K562 (cell line): ENCODE results near the gene GPAT2. TPM values are rescaled to one million over a fixed set of nuclear protein-coding genes. Genes with fewer than 3 reads are reported as not detected.

Experiments used
- ATAC-seq: fragments of 200-7000 bp; cut with Tn5 transposase; 3 replicates; pipeline ENCODE4 v1.9.1; 2020; ENCODE audit warnings: moderate library complexity
- BruUV-seq: library from RNA; stranded (reverse); fragments of 400-500 nt; replicated peaks from 2 replicates; lab custom pipeline; 2021; lab: Mats Ljungman, UMichigan
- CTCF ChIA-PET: fragments of 300-600 bp; formaldehyde crosslinking; extraction: SDS; loops from one replicate; lab custom pipeline; 2021; ENCODE audit warnings: low intra/inter-chr PET ratio; lab: Yijun Ruan, JAX
- POLR2A ChIA-PET: fragments of 300-600, 350-650 bp; sonication (Branson Sonifier 250); formaldehyde crosslinking; extraction: SDS; loops from one replicate; lab custom pipeline; 2021; ENCODE audit warnings: antibody characterized with exemption, inconsistent platforms; lab: Yijun Ruan, JAX
- DNase-seq, 4 experiments: peaks; one replicate each; pipeline versions ENCODE4 v3.0.0 to v3.0.0-alpha.2; 2011 to 2018; ENCODE audit warnings: low spot score in 3 of 4, mixed read lengths in 3 of 4; ENCODE audit errors: extremely low read depth in 1 of 4
- FAIRE-seq: peaks from 2 replicates; lab custom pipeline; 2011; peaks lifted over from hg19 to GRCh38; lab: Jason Lieb, UNC
- H2AFZ ChIP-seq: 2 replicates; pipeline ENCODE4 v1.6.0; 2011; ENCODE audit warnings: low read depth, low read length, control low read depth, inconsistent platforms
- H3K27ac ChIP-seq: fragments of 200-600 bp; 3 replicates; pipeline ENCODE4 v1.8.0; 2011; ENCODE audit warnings: low read depth, mild to moderate bottlenecking, control low read depth, inconsistent platforms, low read length, moderate library complexity, mixed read lengths; ENCODE audit errors: extremely low read depth
- H3K27me3 ChIP-seq, 2 experiments: fragments of 300-600 bp in 1 of 2; 2 replicates in 1 of 2; 3 replicates in 1 of 2; pipeline versions ENCODE4 v1.6.0 to v1.8.0; 2011; ENCODE audit warnings: inconsistent platforms in 2 of 2, low read length in 2 of 2, mild to moderate bottlenecking in 1 of 2, mixed read lengths in 1 of 2, moderate library complexity in 1 of 2; ENCODE audit not compliant: control insufficient read depth in 2 of 2, insufficient read depth in 2 of 2
- H3K36me3 ChIP-seq: fragments of 300-600 bp; 3 replicates; pipeline ENCODE4 v1.8.0; 2011; ENCODE audit warnings: mild to moderate bottlenecking, low read length, inconsistent platforms; ENCODE audit not compliant: control insufficient read depth, insufficient read depth
- H3K4me1 ChIP-seq, 2 experiments: fragments of 200-600 bp in 1 of 2; replicated peaks in 1 of 2; 2 replicates in 1 of 2; 3 replicates in 1 of 2; pipeline versions ENCODE4 v1.5.1 to v1.8.0; 2011; ENCODE audit warnings: inconsistent platforms in 2 of 2, low read length in 2 of 2, mild to moderate bottlenecking in 1 of 2, mixed read lengths in 1 of 2, moderate library complexity in 1 of 2; ENCODE audit not compliant: control insufficient read depth in 2 of 2, insufficient read depth in 2 of 2
- H3K4me2 ChIP-seq: 2 replicates; pipeline ENCODE4 v1.6.1; 2011; ENCODE audit warnings: low read length, control low read depth, inconsistent platforms, mixed read lengths; ENCODE audit not compliant: insufficient read depth
- H3K4me3 ChIP-seq: fragments of 200-600 bp; sonication (generic), shearing (Covaris generic); 2 replicates; pipeline ENCODE4 v1.5.1; 2016; ENCODE audit warnings: control low read depth, inconsistent platforms
- H3K79me2 ChIP-seq: fragments of 200-600 bp; 3 replicates; pipeline ENCODE4 v1.8.0; 2011; ENCODE audit warnings: low read length, inconsistent platforms; ENCODE audit not compliant: control insufficient read depth, insufficient read depth
- H3K9ac ChIP-seq, 2 experiments: 2 replicates each; pipeline versions ENCODE4 v1.6.0 to v1.6.1; 2011; ENCODE audit warnings: low read depth in 2 of 2, low read length in 2 of 2, control low read depth in 1 of 2, inconsistent platforms in 1 of 2, mild to moderate bottlenecking in 1 of 2, mixed read lengths in 1 of 2; ENCODE audit not compliant: insufficient read depth in 1 of 2
- H3K9me1 ChIP-seq: one replicate; pipeline ENCODE4 v1.6.0; 2011; ENCODE audit warnings: inconsistent platforms, mild to moderate bottlenecking, low read length, moderate library complexity; ENCODE audit not compliant: control insufficient read depth, insufficient read depth
- H3K9me3 ChIP-seq: replicated peaks from 2 replicates; pipeline ENCODE4 v1.5.1; 2011; ENCODE audit warnings: low read depth, low read length, inconsistent platforms; ENCODE audit not compliant: control insufficient read depth, insufficient read depth
- H4K20me1 ChIP-seq: replicated peaks from 2 replicates; pipeline ENCODE4 v1.6.1; 2011; ENCODE audit warnings: low read length, inconsistent platforms, mixed read lengths; ENCODE audit not compliant: control insufficient read depth, insufficient read depth
- ATF7 ChIP-seq: fragments of 450-650 bp; IDR thresholded peaks from 2 replicates; pipeline ENCODE4 v1.7.1; 2014; ENCODE audit warnings: mild to moderate bottlenecking, moderate library complexity
- CBFA2T2 ChIP-seq: fragments of 450-650 bp; conservative IDR thresholded peaks from 2 replicates; pipeline ENCODE4 v1.6.1; 2017; ENCODE audit warnings: mild to moderate bottlenecking
- E2F3 ChIP-seq: fragments of 250-450 bp; sonication (Bioruptor Pico); IDR thresholded peaks from 2 replicates; pipeline ENCODE4 v1.4.0; 2020; ENCODE audit warnings: mild to moderate bottlenecking
- ELK1 ChIP-seq: sonication (generic); formaldehyde crosslinking; IDR thresholded peaks from 2 replicates; pipeline ENCODE4 v1.8.1; 2022; ENCODE audit warnings: missing genetic modification reagents
- HOMEZ ChIP-seq: fragments of 250-450 bp; sonication (Bioruptor Pico); IDR thresholded peaks from 2 replicates; pipeline ENCODE4 v1.4.0; 2020; ENCODE audit warnings: mild to moderate bottlenecking, moderate library complexity
- MEF2A ChIP-seq: IDR thresholded peaks from 2 replicates; pipeline ENCODE4 v1.6.1; 2011; ENCODE audit warnings: low read depth, mild to moderate bottlenecking, low read length, moderate library complexity; ENCODE audit not compliant: control insufficient read depth
- RERE ChIP-seq: sonication (generic); formaldehyde crosslinking; IDR thresholded peaks from 2 replicates; pipeline ENCODE4 v1.8.0; 2023; ENCODE audit warnings: missing genetic modification reagents, mild to moderate bottlenecking, borderline replicate concordance
- USF1 ChIP-seq: sonication (generic); formaldehyde crosslinking; IDR thresholded peaks from 2 replicates; pipeline ENCODE4 v1.9.0; 2022; ENCODE audit warnings: mild to moderate bottlenecking, missing genetic modification reagents
- ZNF740 ChIP-seq, 3 experiments: fragments of 200-800 bp in 1 of 3; sonication (Bioruptor generic) in 1 of 3; sonication (generic) in 1 of 3; formaldehyde crosslinking in 1 of 3; IDR thresholded peaks; 2 replicates each; pipeline versions ENCODE4 v1.6.1 to v1.8.0; 2016 to 2022; ENCODE audit warnings: mild to moderate bottlenecking in 2 of 3, missing compliant biosample characterization in 2 of 3, missing genetic modification characterization in 2 of 3, missing genetic modification reagents in 1 of 3
- WGBS: fragments of 100-300 bp; shearing (Covaris generic); methylation state at CpG from one replicate; pipeline ENCODE4 v1.1.6; 2016; ENCODE audit warnings: low coverage, mixed read lengths; ENCODE audit not compliant: insufficient coverage; ENCODE audit errors: missing lambda C conversion rate; 5-methylcytosine and 5-hydroxymethylcytosine counted together
- in situ Hi-C: fragments of 300-500 bp; cut with MboI; formaldehyde crosslinking; loops from 4 replicates; pipeline ENCODE4 v1.15.0; 2018; ENCODE audit warnings: inconsistent platforms, mixed read lengths
- intact Hi-C: fragments of 100-400 bp; cut with micrococcal nuclease; formaldehyde crosslinking; loops from 2 replicates; pipeline ENCODE4 v1.14.2; 2022
- polyA plus RNA-seq, 8 experiments: library from polyadenylated mRNA; depleted of rRNA in 4 of 8; stranded (reverse) in 5 of 8; unstranded in 3 of 8; fragments of >200 nt; fragmentation: Nextera tagmentation in 2 of 8; fragmentation: Illumina TruSeq in 1 of 8; extraction: Ambion mirVana in 2 of 8; extraction: Trizol in 1 of 8; gene quantifications; 2 replicates each; pipeline versions ENCODE4 v1.2.1 to v1.2.3, GENCODE V29; 2011 to 2014; ENCODE audit warnings: inconsistent platforms in 1 of 8, missing spikeins in 1 of 8
- total RNA-seq, 7 experiments: library from RNA; depleted of rRNA in 6 of 7; stranded (reverse); fragments of >200 nt in 6 of 7; fragmentation: Illumina TruSeq in 2 of 7; extraction: Trizol in 2 of 7; gene quantifications; 2 replicates each; pipeline versions ENCODE4 v1.2.1 to v1.2.3, GENCODE V29; 2011 to 2021; ENCODE audit warnings: low replicate concordance in 1 of 7

The GPAT2 gene
- total and polyA plus RNA-seq, 9 of the 15 experiments (the other 6 are each of a cell fraction or from before 2014, with no cell fraction given): 0.01 to 1.2 (median 0.22) TPM; not detected in 3

GRCh38 chr2:96024336-96025193 lies 10.2 kb downstream of the GPAT2 start:
- Histone ChIP-seq H3K27me3 (no peaks in the 10 kb centered on the region; a peak in 1 of 5 replicates), H3K4me1 (peaks cover 0 to 13% of the 10 kb centered on the region in 2 experiments; a peak in 2 of 5 replicates), H3K9ac (no peak overlapping the region), H3K4me2 (no peak overlapping the region), H3K27ac (no peak overlapping the region), H3K9me3 (no peaks in the 10 kb centered on the region), H3K36me3 (no peaks in the 10 kb centered on the region), H3K79me2 (no peaks in the 10 kb centered on the region), H2AFZ (no peak overlapping the region), H3K4me3 (no peak overlapping the region), H4K20me1 (no peaks in the 10 kb centered on the region), H3K9me1 (no peaks in the 10 kb centered on the region)
- 28% methylated on average over 23 of the region's 27 CpGs for WGBS
- 0 out of 3 replicates have a peak, but pooled peaks have one; percentile 9 for ATAC-seq
- ChIA-PET CTCF (no interaction called here), POLR2A (interaction anchor here (0.6 kb wide), 1 partner anchor 11 kb away, joined by 3 read pairs; no protein-coding TSS in a partner anchor)
- BruUV-seq: no TSS peak
- FAIRE-seq: no peak
- in situ Hi-C loops (loop anchor here (5.0 to 25.0 kb wide), 3 partner anchors 88 to 488 kb away; partner anchors contain the start of gene NEURL3), intact Hi-C loops (no loop called here)
- DNase-seq: peak in 2 of 4 experiments; percentile 8
- no peak for TF ChIP-seq CBFA2T2
- peak; percentile 67; the same call in 1 of the 2 replicates for TF ChIP-seq ZNF740 (CRISPR knock-in tag; IDR thresholded peaks at IDR 0.05)
- no peak for TF ChIP-seq ZNF740 (tag; IDR thresholded peaks at IDR 0.05)
- no peak for TF ChIP-seq ATF7
- TF ChIP-seq HOMEZ (CRISPR knock-in tag): no peak
- no peak for TF ChIP-seq ELK1
- TF ChIP-seq USF1 (CRISPR knock-in tag): 0 out of 2 replicates have a peak, but pooled peaks have one; percentile 7
- TF ChIP-seq E2F3: no peak
- no peak for TF ChIP-seq MEF2A
- no peak for TF ChIP-seq RERE (CRISPR knock-in tag)
